MCF 10A (cell line): ENCODE measurements around the gene ZNRD2. TPM values are rescaled to one million over a fixed set of nuclear protein-coding genes. Genes with fewer than 3 reads are reported as not detected.

Experiments
- BruUV-seq: library from RNA; stranded (reverse); fragments of 400-500 nt; replicated peaks from 2 replicates; lab custom pipeline; 2021; lab: Mats Ljungman, UMichigan
- CTCF ChIA-PET: fragments of 300-600 bp; sonication (Branson Sonifier 250); formaldehyde crosslinking; extraction: SDS; loops from one replicate; lab custom pipeline; 2021; ENCODE audit warnings: antibody characterized with exemption, inconsistent platforms; lab: Yijun Ruan, JAX
- POLR2A ChIA-PET: fragments of 300-600, 350-650 bp; sonication (Branson Sonifier 250); formaldehyde crosslinking; extraction: SDS; loops from one replicate; lab custom pipeline; 2020; ENCODE audit warnings: antibody characterized with exemption, inconsistent platforms; lab: Yijun Ruan, JAX
- DNase-seq: peaks from one replicate; pipeline ENCODE4 v3.0.0-alpha.2; 2018; ENCODE audit not compliant: unreplicated experiment
- H3K27ac Mint-ChIP-seq: one replicate; pipeline ENCODE4 v1.8.0; 2022; ENCODE audit warnings: mild to moderate bottlenecking, low read depth, mixed read lengths; ENCODE audit not compliant: unreplicated experiment
- H3K27me3 Mint-ChIP-seq: one replicate; pipeline ENCODE4 v1.8.0; 2022; ENCODE audit warnings: mixed read lengths; ENCODE audit not compliant: insufficient read depth, unreplicated experiment
- H3K36me3 Mint-ChIP-seq: one replicate; pipeline ENCODE4 v1.8.0; 2022; ENCODE audit warnings: mild to moderate bottlenecking, moderate library complexity, mixed read lengths; ENCODE audit not compliant: insufficient read depth, unreplicated experiment
- H3K4me1 Mint-ChIP-seq: one replicate; pipeline ENCODE4 v1.8.0; 2022; ENCODE audit warnings: mixed read lengths; ENCODE audit not compliant: insufficient read depth, unreplicated experiment
- H3K4me3 Mint-ChIP-seq: one replicate; pipeline ENCODE4 v1.8.0; 2022; ENCODE audit warnings: mild to moderate bottlenecking, moderate library complexity, mixed read lengths; ENCODE audit not compliant: unreplicated experiment
- H3K9me3 Mint-ChIP-seq: one replicate; pipeline ENCODE4 v1.8.0; 2022; ENCODE audit warnings: mixed read lengths; ENCODE audit not compliant: unreplicated experiment
- intact Hi-C: fragments of 100-400 bp; cut with micrococcal nuclease; formaldehyde crosslinking; loops from 2 replicates; pipeline ENCODE4 v1.14.1; 2022
- total RNA-seq: library from RNA; stranded (reverse); gene quantifications from 2 replicates; pipeline ENCODE4 v1.2.3, GENCODE V29; 2022
- TF ChIP-seq, protein P1 (sequence below): fragments of 200-600 bp; IDR thresholded peaks from one replicate; pipeline ENCODE4 v1.8.0; 2022; ENCODE audit warnings: antibody characterized with exemption, mild to moderate bottlenecking; ENCODE audit not compliant: unreplicated experiment

The ZNRD2 gene
- total RNA-seq, 1 experiment from 2014 or later, result 65.4 TPM

DNA sequence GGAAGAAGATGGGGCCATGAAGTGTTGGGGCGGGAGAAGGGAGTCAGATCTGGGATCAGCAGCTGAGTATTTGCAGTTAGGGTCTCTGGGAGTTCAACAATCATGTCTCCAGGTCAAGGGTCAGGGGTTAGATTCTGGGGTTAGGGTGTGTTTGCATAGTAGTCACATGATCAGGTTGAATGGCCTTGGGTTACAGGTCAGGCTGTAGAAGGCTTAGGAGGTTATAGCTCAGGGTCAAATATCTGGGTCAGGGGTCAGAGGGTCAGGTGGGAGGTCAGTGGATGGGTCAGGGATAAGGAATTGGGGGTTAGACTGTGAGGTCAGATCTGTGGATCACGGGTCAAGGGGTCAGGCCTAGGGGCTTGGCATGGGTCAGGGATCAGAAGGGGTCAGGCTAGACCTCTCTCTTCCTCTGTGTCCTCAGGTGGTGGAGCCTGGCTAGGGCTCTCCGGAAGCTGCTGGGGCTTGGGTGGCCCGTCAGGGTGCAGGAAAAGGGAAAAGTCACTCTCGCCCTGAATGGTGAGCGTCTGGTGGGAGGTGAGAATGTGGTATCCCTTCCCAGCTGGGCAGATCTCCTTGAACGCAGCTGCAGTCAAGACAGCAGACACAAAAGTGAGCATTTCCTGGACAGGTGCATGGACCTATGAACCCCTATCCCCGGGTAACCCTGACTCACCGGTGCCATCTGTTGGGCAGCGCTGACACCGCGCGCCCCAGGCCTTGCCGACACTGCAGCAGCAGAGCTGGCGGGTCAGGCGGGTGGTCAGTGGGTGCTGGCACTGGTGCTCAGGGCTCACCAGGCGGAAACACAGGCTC, 18.5 kb upstream of the ZNRD2 start:
- ChIA-PET POLR2A (interaction anchor here (0.6 to 2.1 kb wide), 5 partner anchors 9 to 25 kb away, joined by 3 to 7 read pairs (median 3); partner anchors contain the start of genes FAM89B and ZNRD2), CTCF (interaction anchor here (0.7 to 3.4 kb wide), 3 partner anchors 8 to 93 kb away, joined by 3 to 18 read pairs (median 10); no protein-coding TSS in a partner anchor)
- Mint-ChIP-seq H3K9me3 (no peaks in the 10 kb centered on the region), H3K27ac (no peak overlapping the region), H3K27me3 (no peaks in the 10 kb centered on the region), H3K4me3 (no peak overlapping the region), H3K4me1 (peaks cover 23% of the 10 kb centered on the region), H3K36me3 (no peaks in the 10 kb centered on the region)
- no TSS peak for BruUV-seq
- TF ChIP-seq, protein P1, sequence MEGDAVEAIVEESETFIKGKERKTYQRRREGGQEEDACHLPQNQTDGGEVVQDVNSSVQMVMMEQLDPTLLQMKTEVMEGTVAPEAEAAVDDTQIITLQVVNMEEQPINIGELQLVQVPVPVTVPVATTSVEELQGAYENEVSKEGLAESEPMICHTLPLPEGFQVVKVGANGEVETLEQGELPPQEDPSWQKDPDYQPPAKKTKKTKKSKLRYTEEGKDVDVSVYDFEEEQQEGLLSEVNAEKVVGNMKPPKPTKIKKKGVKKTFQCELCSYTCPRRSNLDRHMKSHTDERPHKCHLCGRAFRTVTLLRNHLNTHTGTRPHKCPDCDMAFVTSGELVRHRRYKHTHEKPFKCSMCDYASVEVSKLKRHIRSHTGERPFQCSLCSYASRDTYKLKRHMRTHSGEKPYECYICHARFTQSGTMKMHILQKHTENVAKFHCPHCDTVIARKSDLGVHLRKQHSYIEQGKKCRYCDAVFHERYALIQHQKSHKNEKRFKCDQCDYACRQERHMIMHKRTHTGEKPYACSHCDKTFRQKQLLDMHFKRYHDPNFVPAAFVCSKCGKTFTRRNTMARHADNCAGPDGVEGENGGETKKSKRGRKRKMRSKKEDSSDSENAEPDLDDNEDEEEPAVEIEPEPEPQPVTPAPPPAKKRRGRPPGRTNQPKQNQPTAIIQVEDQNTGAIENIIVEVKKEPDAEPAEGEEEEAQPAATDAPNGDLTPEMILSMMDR, result peak; percentile 62
- intact Hi-C loops, result no loop called here
- peak; percentile 48 for DNase-seq

DNA sequence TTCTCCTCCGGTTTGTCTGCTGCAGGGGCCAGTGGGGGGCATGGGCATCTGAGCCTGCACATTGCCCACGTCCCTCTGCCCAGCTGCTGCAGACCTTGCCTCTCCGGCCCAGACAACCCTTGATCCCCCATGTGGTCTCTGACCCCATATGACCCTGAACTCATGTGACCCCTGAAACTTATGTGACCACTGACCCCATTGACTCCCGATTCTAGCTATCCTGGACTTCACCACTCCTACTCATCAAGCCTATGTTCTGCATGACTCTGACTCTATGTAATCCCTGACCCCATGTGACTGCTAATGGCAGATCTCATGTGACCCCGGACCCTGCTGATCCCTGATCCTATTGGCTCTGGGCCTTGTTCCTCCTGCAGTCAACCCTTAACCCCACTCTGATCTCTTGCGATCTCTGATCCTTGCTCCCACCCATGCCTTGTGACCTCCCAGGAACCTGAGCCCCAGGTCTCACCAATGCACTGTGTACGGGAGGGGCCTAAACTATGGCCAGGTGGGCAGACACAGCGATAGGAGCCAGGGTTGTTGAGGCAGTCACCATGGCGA, 17.8 kb upstream of the ZNRD2 start:
- no TSS peak for BruUV-seq
- H3K27me3 Mint-ChIP-seq, result no peaks in the 10 kb centered on the region
- DNase-seq, result no peak
- H3K27ac Mint-ChIP-seq, result no peak overlapping the region
- CTCF ChIA-PET, result interaction anchor here (0.7 to 3.4 kb wide), 3 partner anchors 8 to 92 kb away, joined by 3 to 18 read pairs (median 10); no protein-coding TSS in a partner anchor
- TF ChIP-seq, protein P1, result no peak
- H3K4me1 Mint-ChIP-seq, result peaks cover 28% of the 10 kb centered on the region
- H3K9me3 Mint-ChIP-seq, result no peaks in the 10 kb centered on the region
- POLR2A ChIA-PET, result interaction anchor here (0.6 to 2.1 kb wide), 2 partner anchors 12 to 18 kb away, joined by 3 to 7 read pairs; partner anchors contain the start of gene ZNRD2
- H3K4me3 Mint-ChIP-seq, result no peak overlapping the region
- H3K36me3 Mint-ChIP-seq, result no peaks in the 10 kb centered on the region
- intact Hi-C loops, result no loop called here

DNA sequence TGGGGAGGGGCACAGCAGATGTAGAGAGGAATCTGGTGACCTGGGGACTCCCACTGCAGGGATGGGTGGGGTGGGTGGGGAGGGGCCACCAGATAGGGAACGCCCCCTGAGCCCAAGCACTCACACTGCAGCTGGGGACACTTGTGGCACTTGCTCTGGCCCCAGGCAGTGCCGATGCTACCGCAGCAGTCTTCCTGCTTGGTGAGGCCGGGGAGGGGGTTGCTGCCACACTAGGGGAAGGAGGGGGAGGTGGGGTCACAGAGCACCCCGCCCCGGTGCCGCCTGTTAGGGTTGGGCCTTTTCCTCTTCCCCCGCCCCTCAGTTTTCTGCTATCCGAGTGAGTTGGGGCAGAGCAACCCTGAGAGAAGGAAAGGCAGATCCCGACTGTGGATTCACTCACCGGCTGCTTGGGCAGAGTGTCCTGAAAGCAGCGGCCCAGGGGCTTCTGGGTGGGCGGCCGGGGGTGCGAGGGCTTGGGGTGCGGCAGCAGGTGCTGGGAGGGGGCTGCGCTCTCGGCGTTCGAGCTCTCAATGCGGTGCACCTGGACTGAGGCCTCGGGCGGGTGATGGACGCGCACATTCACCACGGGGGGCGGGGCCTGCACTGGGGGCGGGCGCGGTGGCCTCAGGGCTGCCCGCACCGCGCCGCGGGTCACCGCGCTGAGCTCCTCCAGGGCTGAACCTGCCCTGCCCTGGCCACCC, 16.8 kb upstream of the ZNRD2 start:
- no TSS peak for BruUV-seq
- CTCF ChIA-PET, result interaction anchor here (0.6 to 3.4 kb wide), 2 partner anchors 12 to 110 kb away, joined by 3 to 18 read pairs; no protein-coding TSS in a partner anchor
- POLR2A ChIA-PET, result no interaction called here
- no peak overlapping the region for H3K27ac Mint-ChIP-seq
- H3K4me1 Mint-ChIP-seq, result peaks cover 28% of the 10 kb centered on the region
- no peak for DNase-seq
- TF ChIP-seq, protein P1, result no peak
- no peak overlapping the region for H3K4me3 Mint-ChIP-seq
- no peaks in the 10 kb centered on the region for H3K9me3 Mint-ChIP-seq
- H3K27me3 Mint-ChIP-seq, result no peaks in the 10 kb centered on the region
- intact Hi-C loops, result no loop called here
- no peaks in the 10 kb centered on the region for H3K36me3 Mint-ChIP-seq
